K562 (cell line): ENCODE data around the gene TMEM101. TPM values are rescaled to one million over a fixed set of nuclear protein-coding genes. Genes with fewer than 3 reads are reported as not detected.

Experiments used
- ATAC-seq: fragments of 200-7000 bp; cut with Tn5 transposase; 3 replicates; pipeline ENCODE4 v1.9.1; 2020; ENCODE audit warnings: moderate library complexity
- BruUV-seq: library from RNA; stranded (reverse); fragments of 400-500 nt; replicated peaks from 2 replicates; lab custom pipeline; 2021; lab: Mats Ljungman, UMichigan
- CTCF ChIA-PET: fragments of 300-600 bp; formaldehyde crosslinking; extraction: SDS; loops from one replicate; lab custom pipeline; 2021; ENCODE audit warnings: low intra/inter-chr PET ratio; lab: Yijun Ruan, JAX
- POLR2A ChIA-PET: fragments of 300-600, 350-650 bp; sonication (Branson Sonifier 250); formaldehyde crosslinking; extraction: SDS; loops from one replicate; lab custom pipeline; 2021; ENCODE audit warnings: antibody characterized with exemption, inconsistent platforms; lab: Yijun Ruan, JAX
- DNase-seq, 4 experiments: peaks; one replicate each; pipeline versions ENCODE4 v3.0.0 to v3.0.0-alpha.2; 2011 to 2018; ENCODE audit warnings: low spot score in 3 of 4, mixed read lengths in 3 of 4; ENCODE audit errors: extremely low read depth in 1 of 4
- FAIRE-seq: peaks from 2 replicates; lab custom pipeline; 2011; peaks lifted over from hg19 to GRCh38; lab: Jason Lieb, UNC
- H2AFZ ChIP-seq: 2 replicates; pipeline ENCODE4 v1.6.0; 2011; ENCODE audit warnings: low read depth, low read length, control low read depth, inconsistent platforms
- H3K27ac ChIP-seq: fragments of 200-600 bp; 3 replicates; pipeline ENCODE4 v1.8.0; 2011; ENCODE audit warnings: low read depth, mild to moderate bottlenecking, control low read depth, inconsistent platforms, low read length, moderate library complexity, mixed read lengths; ENCODE audit errors: extremely low read depth
- H3K27me3 ChIP-seq, 2 experiments: fragments of 300-600 bp in 1 of 2; 2 replicates in 1 of 2; 3 replicates in 1 of 2; pipeline versions ENCODE4 v1.6.0 to v1.8.0; 2011; ENCODE audit warnings: inconsistent platforms in 2 of 2, low read length in 2 of 2, mild to moderate bottlenecking in 1 of 2, mixed read lengths in 1 of 2, moderate library complexity in 1 of 2; ENCODE audit not compliant: control insufficient read depth in 2 of 2, insufficient read depth in 2 of 2
- H3K36me3 ChIP-seq: fragments of 300-600 bp; 3 replicates; pipeline ENCODE4 v1.8.0; 2011; ENCODE audit warnings: mild to moderate bottlenecking, low read length, inconsistent platforms; ENCODE audit not compliant: control insufficient read depth, insufficient read depth
- H3K4me1 ChIP-seq, 2 experiments: fragments of 200-600 bp in 1 of 2; replicated peaks in 1 of 2; 2 replicates in 1 of 2; 3 replicates in 1 of 2; pipeline versions ENCODE4 v1.5.1 to v1.8.0; 2011; ENCODE audit warnings: inconsistent platforms in 2 of 2, low read length in 2 of 2, mild to moderate bottlenecking in 1 of 2, mixed read lengths in 1 of 2, moderate library complexity in 1 of 2; ENCODE audit not compliant: control insufficient read depth in 2 of 2, insufficient read depth in 2 of 2
- H3K4me2 ChIP-seq: 2 replicates; pipeline ENCODE4 v1.6.1; 2011; ENCODE audit warnings: low read length, control low read depth, inconsistent platforms, mixed read lengths; ENCODE audit not compliant: insufficient read depth
- H3K4me3 ChIP-seq: fragments of 200-600 bp; sonication (generic), shearing (Covaris generic); 2 replicates; pipeline ENCODE4 v1.5.1; 2016; ENCODE audit warnings: control low read depth, inconsistent platforms
- H3K79me2 ChIP-seq: fragments of 200-600 bp; 3 replicates; pipeline ENCODE4 v1.8.0; 2011; ENCODE audit warnings: low read length, inconsistent platforms; ENCODE audit not compliant: control insufficient read depth, insufficient read depth
- H3K9ac ChIP-seq, 2 experiments: 2 replicates each; pipeline versions ENCODE4 v1.6.0 to v1.6.1; 2011; ENCODE audit warnings: low read depth in 2 of 2, low read length in 2 of 2, control low read depth in 1 of 2, inconsistent platforms in 1 of 2, mild to moderate bottlenecking in 1 of 2, mixed read lengths in 1 of 2; ENCODE audit not compliant: insufficient read depth in 1 of 2
- H3K9me1 ChIP-seq: one replicate; pipeline ENCODE4 v1.6.0; 2011; ENCODE audit warnings: inconsistent platforms, mild to moderate bottlenecking, low read length, moderate library complexity; ENCODE audit not compliant: control insufficient read depth, insufficient read depth
- H3K9me3 ChIP-seq: replicated peaks from 2 replicates; pipeline ENCODE4 v1.5.1; 2011; ENCODE audit warnings: low read depth, low read length, inconsistent platforms; ENCODE audit not compliant: control insufficient read depth, insufficient read depth
- H4K20me1 ChIP-seq: replicated peaks from 2 replicates; pipeline ENCODE4 v1.6.1; 2011; ENCODE audit warnings: low read length, inconsistent platforms, mixed read lengths; ENCODE audit not compliant: control insufficient read depth, insufficient read depth
- EGR1 ChIP-seq: fragments of 450-650 bp; conservative IDR thresholded peaks from 2 replicates; pipeline ENCODE4 v1.6.1; 2017; ENCODE audit warnings: mild to moderate bottlenecking
- ELF2 ChIP-seq: fragments of 250-450 bp; sonication (Bioruptor Pico); IDR thresholded peaks from 2 replicates; pipeline ENCODE4 v1.5.0; 2021; ENCODE audit warnings: mild to moderate bottlenecking
- PHF21A ChIP-seq: fragments of 450-650 bp; IDR thresholded peaks from 2 replicates; pipeline ENCODE4 v1.6.1; 2017; ENCODE audit warnings: low read depth, borderline replicate concordance
- RFX1 ChIP-seq: fragments of 450-650 bp; IDR thresholded peaks from 2 replicates; pipeline ENCODE4 v1.6.1; 2016; ENCODE audit warnings: mild to moderate bottlenecking, moderate library complexity
- ZFPM2 ChIP-seq: fragments of 250-450 bp; sonication (Bioruptor Pico); IDR thresholded peaks from 2 replicates; pipeline ENCODE4 v1.5.1; 2022; ENCODE audit warnings: mild to moderate bottlenecking
- WGBS: fragments of 100-300 bp; shearing (Covaris generic); methylation state at CpG from one replicate; pipeline ENCODE4 v1.1.6; 2016; ENCODE audit warnings: low coverage, mixed read lengths; ENCODE audit not compliant: insufficient coverage; ENCODE audit errors: missing lambda C conversion rate; 5-methylcytosine and 5-hydroxymethylcytosine counted together
- in situ Hi-C: fragments of 300-500 bp; cut with MboI; formaldehyde crosslinking; loops from 4 replicates; pipeline ENCODE4 v1.15.0; 2018; ENCODE audit warnings: inconsistent platforms, mixed read lengths
- intact Hi-C: fragments of 100-400 bp; cut with micrococcal nuclease; formaldehyde crosslinking; loops from 2 replicates; pipeline ENCODE4 v1.14.2; 2022
- polyA plus RNA-seq, 8 experiments: library from polyadenylated mRNA; depleted of rRNA in 4 of 8; stranded (reverse) in 5 of 8; unstranded in 3 of 8; fragments of >200 nt; fragmentation: Nextera tagmentation in 2 of 8; fragmentation: Illumina TruSeq in 1 of 8; extraction: Ambion mirVana in 2 of 8; extraction: Trizol in 1 of 8; gene quantifications; 2 replicates each; pipeline versions ENCODE4 v1.2.1 to v1.2.3, GENCODE V29; 2011 to 2014; ENCODE audit warnings: inconsistent platforms in 1 of 8, missing spikeins in 1 of 8
- total RNA-seq, 7 experiments: library from RNA; depleted of rRNA in 6 of 7; stranded (reverse); fragments of >200 nt in 6 of 7; fragmentation: Illumina TruSeq in 2 of 7; extraction: Trizol in 2 of 7; gene quantifications; 2 replicates each; pipeline versions ENCODE4 v1.2.1 to v1.2.3, GENCODE V29; 2011 to 2021; ENCODE audit warnings: low replicate concordance in 1 of 7
- TF ChIP-seq, protein P1 (sequence below): fragments of 200-800 bp; sonication (Bioruptor generic); IDR thresholded peaks from 2 replicates; pipeline ENCODE4 v1.6.1; 2017; ENCODE audit warnings: missing genetic modification characterization, missing compliant biosample characterization
- TF ChIP-seq, protein P2 (sequence below): fragments of 450-650 bp; IDR thresholded peaks from 2 replicates; pipeline ENCODE4 v1.6.1; 2016

Gene TMEM101
- total and polyA plus RNA-seq, 9 of the 15 experiments (the other 6 are each of a cell fraction or from before 2014, with no cell fraction given): 21.2 to 110 (median 37.8) TPM

DNA sequence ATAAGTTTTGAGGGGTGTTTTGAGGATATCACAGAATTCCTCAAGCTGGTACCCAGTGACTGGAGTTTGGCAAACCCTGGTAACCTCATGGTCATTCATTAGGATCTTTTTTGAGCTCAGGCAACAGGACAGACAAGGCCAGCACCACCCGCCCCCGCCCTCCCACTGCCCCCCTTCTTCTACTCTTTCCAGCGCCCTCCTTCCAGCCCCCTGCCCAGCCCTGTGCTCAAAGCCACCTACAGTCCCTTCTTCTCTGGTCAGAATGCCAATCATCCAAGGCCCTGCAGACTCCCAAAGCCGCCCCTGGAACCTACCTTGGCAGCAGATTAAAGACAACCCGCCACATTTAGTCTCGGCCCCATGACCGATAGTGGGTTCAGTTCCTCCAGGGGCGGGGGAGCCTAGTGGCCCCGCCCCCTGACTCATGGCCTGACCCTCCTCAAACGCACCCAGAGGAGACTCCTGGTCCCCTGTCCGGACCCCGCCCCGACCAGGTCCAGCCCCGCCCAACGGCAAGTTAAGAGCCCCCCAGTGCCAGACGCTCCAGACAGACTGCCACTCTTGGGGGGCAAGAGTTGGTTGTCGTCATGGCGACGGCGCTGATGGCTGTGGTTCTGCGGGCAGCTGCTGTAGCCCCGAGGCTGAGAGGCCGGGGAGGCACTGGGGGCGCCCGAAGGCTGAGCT, 10.5 kb downstream of the TMEM101 start, which contains the start of gene NAGS:
Gene NAGS (plus strand): TSS at position 546 of the 684 bp plus-strand sequence. CDS start 42 bp downstream, at position 588.
- Histone ChIP-seq H4K20me1 (peaks cover 11% of the 10 kb centered on the region; the same call in 1 of the 2 replicates), H3K9ac (peak within 1 kb of the TSS in 1 of 2 experiments; percentile 65; a peak in 1 of 4 replicates), H3K79me2 (no peaks in the 10 kb centered on the region), H3K9me3 (no peaks in the 10 kb centered on the region), H3K27me3 (no peaks in the 10 kb centered on the region), H3K27ac (no peak within 1 kb of the TSS), H3K4me2 (no peak within 1 kb of the TSS), H3K4me3 (no peak within 1 kb of the TSS), H3K36me3 (no peaks in the 10 kb centered on the region), H3K4me1 (peaks cover 10 to 37% of the 10 kb centered on the region in 2 experiments), H3K9me1 (no peaks in the 10 kb centered on the region), H2AFZ (peak within 1 kb of the TSS; percentile 51; the same call in 1 of the 2 replicates)
- TF ChIP-seq ELF2 (CRISPR knock-in tag): no peak
- TF ChIP-seq RFX1: peak; percentile 88
- TF ChIP-seq PHF21A: no peak
- TF ChIP-seq, protein P1, sequence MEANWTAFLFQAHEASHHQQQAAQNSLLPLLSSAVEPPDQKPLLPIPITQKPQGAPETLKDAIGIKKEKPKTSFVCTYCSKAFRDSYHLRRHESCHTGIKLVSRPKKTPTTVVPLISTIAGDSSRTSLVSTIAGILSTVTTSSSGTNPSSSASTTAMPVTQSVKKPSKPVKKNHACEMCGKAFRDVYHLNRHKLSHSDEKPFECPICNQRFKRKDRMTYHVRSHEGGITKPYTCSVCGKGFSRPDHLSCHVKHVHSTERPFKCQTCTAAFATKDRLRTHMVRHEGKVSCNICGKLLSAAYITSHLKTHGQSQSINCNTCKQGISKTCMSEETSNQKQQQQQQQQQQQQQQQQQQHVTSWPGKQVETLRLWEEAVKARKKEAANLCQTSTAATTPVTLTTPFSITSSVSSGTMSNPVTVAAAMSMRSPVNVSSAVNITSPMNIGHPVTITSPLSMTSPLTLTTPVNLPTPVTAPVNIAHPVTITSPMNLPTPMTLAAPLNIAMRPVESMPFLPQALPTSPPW: peak; percentile 54
- TF ChIP-seq, protein P2, sequence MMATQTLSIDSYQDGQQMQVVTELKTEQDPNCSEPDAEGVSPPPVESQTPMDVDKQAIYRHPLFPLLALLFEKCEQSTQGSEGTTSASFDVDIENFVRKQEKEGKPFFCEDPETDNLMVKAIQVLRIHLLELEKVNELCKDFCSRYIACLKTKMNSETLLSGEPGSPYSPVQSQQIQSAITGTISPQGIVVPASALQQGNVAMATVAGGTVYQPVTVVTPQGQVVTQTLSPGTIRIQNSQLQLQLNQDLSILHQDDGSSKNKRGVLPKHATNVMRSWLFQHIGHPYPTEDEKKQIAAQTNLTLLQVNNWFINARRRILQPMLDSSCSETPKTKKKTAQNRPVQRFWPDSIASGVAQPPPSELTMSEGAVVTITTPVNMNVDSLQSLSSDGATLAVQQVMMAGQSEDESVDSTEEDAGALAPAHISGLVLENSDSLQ: 0 out of 2 replicates have a peak, but pooled peaks have one; percentile 18
- TF ChIP-seq EGR1: peak; percentile 43
- TF ChIP-seq ZFPM2: no peak
- intact Hi-C loops: no loop called here
- WGBS: 21% methylated on average over 14 of the region's 25 CpGs
- FAIRE-seq: no peak
- ATAC-seq: no peak
- in situ Hi-C loops: no loop called here
- peak; percentile 58 to 63 (median 59) for DNase-seq
- no TSS peak for BruUV-seq
- ChIA-PET POLR2A (interaction anchor here (1.2 kb wide), 1 partner anchor 51 kb away, joined by 6 read pairs; the partner anchor contains the start of gene PYY), CTCF (no interaction called here)
